Hippocampal formation (tissue), 2 donors: ENCODE measurements around the gene SNX19.
A peak's percentile ranks its signal among the peaks of the same experiment; 100 is the strongest.

Experiments
- DNase-seq, 2 donors: peaks; one replicate each; lab custom pipeline; 2025; lab: John Stamatoyannopoulos, UW

The SNX19 gene

DNA sequence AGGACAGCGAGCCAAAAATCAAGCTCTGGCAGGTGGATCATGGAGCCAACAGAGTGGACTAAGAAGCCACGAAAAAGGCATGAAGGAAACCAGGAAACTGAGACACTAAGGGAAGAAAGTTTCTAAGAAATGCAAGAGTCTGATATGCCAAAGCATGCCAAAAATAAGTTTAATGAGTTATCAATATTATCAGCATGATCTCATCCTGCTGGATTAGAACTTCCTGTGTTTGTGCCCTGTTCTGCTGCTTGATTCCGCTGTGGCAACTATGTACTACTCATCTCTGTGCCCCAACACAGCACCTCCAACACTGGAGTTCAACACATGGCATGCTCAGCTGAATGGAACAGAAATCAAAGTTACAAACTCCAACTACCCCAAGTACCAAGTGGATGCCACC lies 10.8 kb downstream of the SNX19 start:
- DNase-seq: no peak

DNA sequence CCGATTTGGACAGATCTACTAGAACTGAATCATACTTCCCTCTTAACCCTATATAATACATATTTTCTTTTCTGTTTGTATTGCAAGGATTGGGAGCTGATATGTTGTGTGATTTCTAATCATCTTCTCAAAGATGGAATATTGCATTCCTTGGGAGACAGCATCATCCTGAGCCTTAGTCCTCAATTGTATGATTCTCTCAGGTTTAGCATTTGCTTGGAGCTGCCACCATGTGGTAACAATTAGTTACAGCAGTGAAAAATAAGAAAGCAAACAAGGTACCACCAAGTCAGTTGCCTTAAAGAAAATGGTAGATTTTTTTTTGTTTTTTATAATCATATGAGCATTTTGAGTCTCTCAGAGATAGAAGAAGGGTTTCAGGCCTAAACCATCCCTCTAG lies 11.9 kb downstream of the SNX19 start:
- DNase-seq: no peak

GRCh38 chr11:130902380-130902779 lies 13.9 kb downstream of the SNX19 start:
- no peak for DNase-seq

DNA sequence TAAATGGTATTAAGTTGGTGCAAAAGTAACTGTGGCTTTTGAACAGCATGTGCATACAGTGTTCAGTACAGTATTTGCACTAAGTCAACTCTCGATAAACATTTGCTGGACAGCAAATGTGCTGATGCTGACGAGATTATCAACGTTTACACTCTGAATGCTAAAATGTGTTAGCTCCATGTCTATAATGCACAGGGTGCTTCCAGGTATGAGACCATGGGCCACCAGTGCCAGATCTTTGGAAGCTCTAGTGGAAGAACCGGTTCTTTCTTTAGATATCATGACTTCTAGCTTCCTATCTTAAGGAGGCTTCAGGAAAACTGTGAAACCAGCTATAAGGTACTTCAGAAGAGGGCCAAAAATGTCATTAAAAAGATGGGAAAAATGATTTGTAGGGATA lies 17.2 kb downstream of the SNX19 start:
- no peak for DNase-seq

- no peak for DNase-seq
Observed at GRCh38 chr11:130897262-130898182, 18.8 kb downstream of the SNX19 start.

DNA sequence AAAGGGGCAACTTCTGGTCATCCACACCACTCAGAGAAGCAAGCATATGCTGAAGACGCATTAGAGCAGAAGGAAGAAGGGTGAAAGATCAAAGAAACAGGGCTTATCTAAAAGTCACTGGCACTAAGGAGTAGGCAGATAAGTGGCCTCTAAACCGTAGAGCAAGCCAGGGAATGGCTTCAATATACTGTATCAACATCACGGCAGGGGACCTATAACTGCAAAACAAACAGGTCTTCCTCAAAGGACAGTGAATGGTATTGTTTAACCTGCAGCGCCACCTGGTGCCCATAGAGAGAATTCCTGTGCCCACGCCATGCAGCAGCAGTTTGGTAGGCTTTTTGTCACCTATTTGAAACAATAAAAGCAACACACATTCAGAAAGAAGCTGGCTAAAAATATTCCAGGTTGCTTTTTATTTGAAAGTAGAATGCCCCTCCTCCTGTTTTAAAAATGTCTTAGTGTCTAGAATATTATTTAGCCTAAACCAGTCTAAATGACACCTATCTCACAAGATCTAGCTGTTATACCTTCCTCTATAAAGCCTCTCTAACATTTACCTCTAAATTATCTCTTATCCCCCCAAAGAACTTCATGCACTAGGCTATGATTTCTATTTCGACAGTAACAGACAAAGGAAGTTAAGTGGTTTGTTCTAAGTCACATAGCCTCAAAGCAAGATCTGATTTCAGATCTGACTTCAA lies 21.8 kb downstream of the SNX19 start:
- DNase-seq: peak; percentile 66 to 76

GRCh38 chr11:130892861-130893260 lies 23.4 kb downstream of the SNX19 start:
- DNase-seq: no peak

- no peak for DNase-seq
Observed at GRCh38 chr11:130891326-130891725, 25.0 kb downstream of the SNX19 start.

DNA sequence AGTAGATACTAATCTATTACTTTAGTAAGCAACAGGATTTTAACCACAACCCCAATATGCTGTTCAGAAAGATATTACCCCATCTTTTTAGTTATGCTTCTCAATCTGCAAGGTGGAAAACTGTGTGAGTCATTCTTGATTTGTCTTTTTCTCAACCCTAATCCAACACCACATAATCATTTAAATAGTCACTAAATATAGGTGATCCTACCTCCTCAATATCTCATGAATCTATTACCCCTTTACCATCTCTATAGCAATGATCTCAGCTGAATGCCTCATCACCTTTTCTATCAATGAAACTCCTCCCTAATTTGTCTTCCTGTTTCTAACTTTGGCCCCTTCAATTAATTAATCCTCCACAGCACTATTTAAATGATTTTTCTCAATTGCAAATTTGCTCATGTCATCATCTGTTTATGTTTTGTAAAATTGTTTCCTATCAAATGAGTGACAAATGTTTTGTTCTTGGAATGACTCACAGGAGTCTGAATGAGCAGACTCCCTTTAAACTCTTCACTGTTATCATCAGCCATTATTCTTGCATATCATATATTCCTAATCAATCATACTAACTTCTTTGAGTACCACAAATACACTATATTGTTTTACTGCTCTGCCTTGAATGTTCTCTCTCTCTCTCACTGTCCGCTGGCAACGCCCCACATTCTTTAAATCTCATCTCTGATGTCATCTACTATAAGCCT lies 26.1 kb downstream of the SNX19 start:
- no peak for DNase-seq

- DNase-seq: no peak
Observed at GRCh38 chr11:130888790-130889189, 27.5 kb downstream of the SNX19 start.

DNA sequence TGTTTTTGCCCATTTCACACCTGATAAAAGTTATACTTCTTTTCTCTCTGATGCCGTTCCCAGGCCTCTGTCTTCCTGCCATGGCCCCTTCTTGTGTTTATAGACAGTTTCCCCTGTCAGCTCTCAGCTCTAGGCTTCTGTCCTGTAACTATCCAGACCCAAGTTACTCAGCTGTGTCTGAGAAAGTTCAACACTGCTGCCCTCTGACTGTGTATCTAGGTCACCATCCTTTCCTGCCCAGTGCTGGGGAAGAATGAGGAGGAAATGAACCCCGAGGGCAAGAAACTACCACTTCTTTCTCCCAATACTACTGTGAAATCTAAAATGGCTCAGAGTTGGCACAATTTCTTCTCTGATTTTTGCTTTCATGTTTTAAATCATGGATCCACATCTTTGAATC lies 29.6 kb downstream of the SNX19 start:
- DNase-seq: no peak

DNA sequence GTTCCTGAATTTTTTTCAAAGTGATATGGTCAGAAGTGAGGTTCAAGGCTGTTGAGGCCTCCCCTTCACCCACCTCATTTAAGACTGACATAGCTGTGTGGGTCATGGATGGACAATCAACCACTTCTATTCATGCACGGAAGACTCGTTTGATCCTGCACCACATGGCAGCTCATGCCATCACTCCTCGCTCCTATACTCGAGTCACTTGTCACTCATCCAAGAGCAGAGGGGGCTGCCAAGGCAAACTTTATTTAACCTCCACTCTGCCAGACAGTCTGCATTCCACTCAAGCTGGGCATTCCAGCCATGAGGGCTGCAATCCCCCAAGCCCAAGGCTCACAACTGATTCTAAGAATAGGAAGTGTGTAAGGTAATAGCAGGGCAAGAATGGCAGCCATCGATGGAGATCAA lies 34.1 kb downstream of the SNX19 start:
- DNase-seq: no peak

DNA sequence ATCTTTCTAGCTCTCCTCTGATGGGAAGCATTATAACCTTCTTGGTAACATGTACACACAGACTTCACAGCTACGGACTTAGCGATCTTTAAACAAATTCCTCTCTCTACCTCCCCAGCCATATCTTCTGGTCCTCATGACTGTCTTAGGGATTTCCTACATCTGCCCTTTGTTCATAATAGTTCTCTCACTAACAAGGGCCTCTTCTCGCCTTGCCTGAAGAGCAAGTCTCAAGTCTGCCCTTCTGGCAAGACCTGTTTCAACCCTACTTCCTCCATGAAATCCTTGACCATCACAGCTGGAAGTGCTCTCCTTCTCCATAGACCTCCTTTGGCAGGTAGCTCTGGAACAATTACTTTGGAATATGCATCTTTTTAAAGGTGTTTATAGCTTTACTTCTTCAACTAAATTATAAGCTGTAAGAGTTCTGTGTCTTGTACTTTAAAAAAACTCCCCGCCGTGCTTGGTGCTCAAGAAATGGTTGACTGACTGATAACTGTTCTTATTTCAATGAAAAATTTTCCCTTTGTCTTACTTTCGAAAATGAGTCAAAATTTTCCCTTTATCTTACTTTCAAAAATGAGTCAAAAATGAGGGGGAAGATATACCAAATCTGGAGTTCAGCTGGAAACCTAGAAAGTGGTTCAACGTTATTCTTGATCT lies 34.7 kb downstream of the SNX19 start:
- no peak for DNase-seq

- DNase-seq: no peak
Observed at GRCh38 chr11:130879836-130880235, 36.4 kb downstream of the SNX19 start.

GRCh38 chr11:130876931-130877915 lies 39.1 kb downstream of the SNX19 start:
- DNase-seq: no peak

GRCh38 chr11:130876100-130876499 lies 40.2 kb downstream of the SNX19 start:
- DNase-seq: no peak

- peak; percentile 42 to 81 for DNase-seq
Observed at GRCh38 chr11:130874955-130875531, 41.2 kb downstream of the SNX19 start.

DNA sequence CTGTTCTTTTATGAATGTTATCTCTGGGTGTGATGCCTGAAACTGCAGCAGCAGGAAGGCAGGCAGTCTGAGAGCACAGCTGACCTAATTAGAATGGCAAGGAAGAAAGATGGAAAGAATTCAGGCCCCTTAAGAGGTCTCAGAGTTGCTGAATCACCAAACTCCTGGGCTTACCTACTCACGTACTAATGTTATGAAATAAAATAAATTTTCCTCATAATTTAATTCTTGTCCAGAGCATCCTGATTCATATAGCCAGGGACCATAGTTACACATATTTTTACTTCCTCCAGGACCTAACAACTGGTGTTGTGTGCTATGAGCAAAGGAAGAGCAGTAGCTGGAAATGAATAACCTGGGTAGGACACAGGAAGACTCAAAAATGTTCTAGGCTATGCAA lies 41.9 kb downstream of the SNX19 start:
- no peak for DNase-seq

- no peak for DNase-seq
Observed at GRCh38 chr11:130873761-130874160, 42.5 kb downstream of the SNX19 start.

GRCh38 chr11:130872981-130873380 lies 43.3 kb downstream of the SNX19 start:
- no peak for DNase-seq
